Measurements from ENCODE around the gene AKAP13.

The AKAP13 gene

DNA sequence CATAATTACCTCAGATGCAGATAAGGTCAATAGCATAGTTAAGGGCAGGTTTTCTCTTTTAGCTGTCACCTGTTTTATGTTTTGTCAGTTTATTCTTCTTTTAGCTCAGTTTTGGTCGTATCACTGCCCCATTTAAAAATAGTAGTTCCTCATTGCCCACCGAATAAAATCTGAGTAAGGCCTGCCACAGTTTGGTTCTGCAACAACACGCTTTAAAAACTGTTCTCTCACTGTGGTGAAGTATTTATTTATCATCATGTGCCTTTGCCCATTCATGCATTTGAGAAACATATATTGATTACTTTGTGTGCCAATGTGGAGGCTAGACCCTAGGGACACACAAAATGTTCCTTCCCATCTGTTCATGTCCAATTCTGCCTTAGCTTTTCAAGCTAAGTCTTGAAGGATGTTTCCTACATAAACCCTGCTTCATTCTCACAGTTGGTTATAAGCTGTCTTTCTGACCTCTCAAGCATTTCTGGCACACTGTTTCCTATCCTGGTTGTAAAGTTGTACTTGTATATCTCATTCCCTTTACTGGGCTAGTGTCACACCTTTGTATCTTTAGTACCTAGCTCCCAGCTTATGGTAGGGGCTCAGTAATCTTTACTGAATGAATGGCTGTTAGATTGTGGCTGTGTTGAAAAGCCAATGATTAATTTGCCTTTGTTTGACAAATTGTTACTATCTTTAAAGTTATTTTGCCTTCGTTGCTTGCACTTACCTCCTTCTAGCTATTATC lies 23.9 kb downstream of the AKAP13 start:
- H3K4me3 ChIP-seq (ENCODE audit: low read length), result no peak overlapping the region
- TF ChIP-seq, protein P1, sequence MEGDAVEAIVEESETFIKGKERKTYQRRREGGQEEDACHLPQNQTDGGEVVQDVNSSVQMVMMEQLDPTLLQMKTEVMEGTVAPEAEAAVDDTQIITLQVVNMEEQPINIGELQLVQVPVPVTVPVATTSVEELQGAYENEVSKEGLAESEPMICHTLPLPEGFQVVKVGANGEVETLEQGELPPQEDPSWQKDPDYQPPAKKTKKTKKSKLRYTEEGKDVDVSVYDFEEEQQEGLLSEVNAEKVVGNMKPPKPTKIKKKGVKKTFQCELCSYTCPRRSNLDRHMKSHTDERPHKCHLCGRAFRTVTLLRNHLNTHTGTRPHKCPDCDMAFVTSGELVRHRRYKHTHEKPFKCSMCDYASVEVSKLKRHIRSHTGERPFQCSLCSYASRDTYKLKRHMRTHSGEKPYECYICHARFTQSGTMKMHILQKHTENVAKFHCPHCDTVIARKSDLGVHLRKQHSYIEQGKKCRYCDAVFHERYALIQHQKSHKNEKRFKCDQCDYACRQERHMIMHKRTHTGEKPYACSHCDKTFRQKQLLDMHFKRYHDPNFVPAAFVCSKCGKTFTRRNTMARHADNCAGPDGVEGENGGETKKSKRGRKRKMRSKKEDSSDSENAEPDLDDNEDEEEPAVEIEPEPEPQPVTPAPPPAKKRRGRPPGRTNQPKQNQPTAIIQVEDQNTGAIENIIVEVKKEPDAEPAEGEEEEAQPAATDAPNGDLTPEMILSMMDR (conservative IDR thresholded peaks at IDR 0.05; ENCODE audit: low read length), result no peak
- no peak for DNase-seq (ENCODE audit: low read depth)

DNA sequence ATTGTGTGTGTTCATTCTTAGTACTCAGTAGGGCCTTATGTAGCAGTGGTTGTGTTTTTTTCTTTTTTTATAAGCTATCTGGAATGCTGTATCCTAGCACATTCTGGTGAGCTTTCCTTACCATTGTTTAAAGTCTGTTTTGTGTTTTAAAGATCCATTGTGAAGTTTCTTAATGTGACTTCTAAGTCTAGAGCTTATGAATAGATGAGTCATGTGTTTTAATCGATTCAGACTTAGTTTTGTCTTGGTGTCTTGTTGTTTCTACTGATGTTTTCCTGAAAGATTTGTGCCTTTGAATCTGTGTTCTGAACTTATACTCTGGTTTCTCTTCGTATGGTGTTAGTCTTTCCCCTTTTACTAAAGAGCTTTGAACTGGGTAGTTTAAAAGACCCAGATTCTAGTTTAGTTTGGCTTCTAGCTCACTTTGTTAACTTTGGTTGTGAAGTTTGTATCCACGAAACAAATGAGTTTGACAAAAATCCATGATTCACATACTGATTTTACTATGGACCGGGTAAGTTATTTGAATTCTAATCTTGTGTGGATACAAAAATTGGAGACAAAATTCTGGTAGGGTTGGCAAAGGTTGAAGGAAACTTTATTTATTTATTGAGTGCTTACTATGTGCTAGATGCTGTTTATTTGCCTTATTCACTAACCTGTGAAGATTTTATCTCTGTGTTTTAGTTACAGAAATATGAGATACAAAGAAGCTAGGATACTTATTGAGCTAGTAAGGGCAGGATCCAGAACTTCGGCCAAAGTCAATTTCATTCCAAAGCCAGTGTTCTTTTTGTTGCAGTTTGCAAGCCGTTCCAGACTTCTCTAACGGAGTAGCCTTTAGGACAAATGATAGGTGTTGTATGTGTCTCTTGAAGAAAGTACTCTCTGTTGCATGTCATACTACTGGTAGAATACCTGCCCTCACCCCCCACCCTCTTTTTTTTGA lies 24.8 kb downstream of the AKAP13 start:
- no peak overlapping the region for H3K4me3 ChIP-seq (ENCODE audit: low read length)
- peak; percentile 51 for DNase-seq (ENCODE audit: low read depth)
- TF ChIP-seq, protein P1 (conservative IDR thresholded peaks at IDR 0.05; ENCODE audit: low read length), result no peak

DNA sequence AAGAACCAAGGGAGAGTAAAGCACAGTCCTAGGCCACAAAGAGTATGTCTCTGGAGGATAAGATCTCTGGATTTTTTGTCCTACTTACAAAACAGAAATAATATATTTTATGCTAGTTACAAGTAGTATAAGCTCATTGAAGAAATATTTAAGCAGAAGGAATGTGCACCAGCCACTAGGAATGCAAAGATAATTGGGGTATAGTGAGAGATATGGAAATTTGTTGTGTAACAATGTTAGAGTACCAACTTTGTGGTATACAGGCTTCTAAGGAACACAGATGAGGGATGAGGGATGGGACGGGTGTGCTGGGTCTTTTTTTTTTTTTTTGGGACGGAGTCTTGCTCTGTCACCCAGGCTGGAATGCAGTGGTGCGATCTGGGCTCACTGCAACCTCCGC lies 26.5 kb downstream of the AKAP13 start:
- TF ChIP-seq, protein P1 (conservative IDR thresholded peaks at IDR 0.05; ENCODE audit: low read length), result no peak
- DNase-seq (ENCODE audit: low read depth), result peak; percentile 80
- no peak overlapping the region for H3K4me3 ChIP-seq (ENCODE audit: low read length)

- no peak overlapping the region for H3K4me3 ChIP-seq (ENCODE audit: low read length)
- DNase-seq (ENCODE audit: low read depth), result peak; percentile 79
- TF ChIP-seq, protein P1 (conservative IDR thresholded peaks at IDR 0.05; ENCODE audit: low read length), result no peak
These were observed 27.2 kb downstream of the AKAP13 start for GRCh38 chr15:85407421-85408269.

GRCh38 chr15:85408270-85408746 lies 27.9 kb downstream of the AKAP13 start:
- DNase-seq (ENCODE audit: low read depth), result no peak
- TF ChIP-seq, protein P1 (conservative IDR thresholded peaks at IDR 0.05; ENCODE audit: low read length), result no peak
- H3K4me3 ChIP-seq (ENCODE audit: low read length), result no peak overlapping the region

DNA sequence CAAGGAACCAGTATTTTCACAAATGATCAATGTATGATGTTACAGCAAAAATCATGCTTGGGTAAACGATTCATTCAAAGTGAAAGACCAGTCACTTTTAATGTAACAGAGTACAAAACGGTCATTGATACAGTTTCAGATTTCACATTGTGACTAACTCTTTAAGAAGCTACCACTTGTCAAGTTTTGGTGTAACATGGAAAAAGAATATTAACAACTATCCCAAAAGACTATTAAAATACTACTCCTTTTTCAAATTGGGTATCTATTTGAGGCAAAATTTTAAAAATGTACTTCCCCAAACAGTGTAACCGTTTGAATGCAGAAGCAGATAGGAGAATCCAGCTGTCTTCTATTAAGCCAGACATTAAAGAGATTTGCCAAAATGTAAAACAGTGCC lies 31.7 kb downstream of the AKAP13 start:
- peak; percentile 39 for DNase-seq (ENCODE audit: low read depth)
- TF ChIP-seq, protein P1 (conservative IDR thresholded peaks at IDR 0.05; ENCODE audit: low read length), result no peak
- H3K4me3 ChIP-seq (ENCODE audit: low read length), result no peak overlapping the region

Measured in AG10803 (cell line).